SK-N-SH treated with all-trans-retinoic acid at 6 μM for 48 hours (cell line): Measurements from ENCODE around the gene MFAP4.

Source experiments
- ATAC-seq: fragments of 200-7000 bp; cut with Tn5 transposase; 3 replicates; pipeline ENCODE4 v1.9.1; 2020; ENCODE audit warnings: mild to moderate bottlenecking, moderate library complexity
- ARNTL ChIP-seq: fragments of 450-650 bp; formaldehyde crosslinking; IDR thresholded peaks from 2 replicates; pipeline ENCODE4 v1.5.0; 2020; ENCODE audit warnings: low read depth, mild to moderate bottlenecking, moderate library complexity, borderline replicate concordance
- BACH2 ChIP-seq: fragments of 250-450 bp; sonication (Bioruptor Pico); IDR thresholded peaks from 2 replicates; pipeline ENCODE4 v1.9.0; 2021; ENCODE audit warnings: mild to moderate bottlenecking, borderline replicate concordance
- CSDC2 ChIP-seq: fragments of 250-450 bp; sonication (Bioruptor Pico); IDR thresholded peaks from 2 replicates; pipeline ENCODE4 v1.5.0; 2020; ENCODE audit warnings: mild to moderate bottlenecking, moderate library complexity
- ESRRG ChIP-seq: fragments of 250-450 bp; sonication (Bioruptor Pico); IDR thresholded peaks from 2 replicates; pipeline ENCODE4 v1.6.1; 2021; ENCODE audit warnings: mild to moderate bottlenecking
- GLIS3 ChIP-seq: fragments of 250-450 bp; sonication (Bioruptor Pico); IDR thresholded peaks from 2 replicates; pipeline ENCODE4 v1.5.0; 2020; ENCODE audit warnings: mild to moderate bottlenecking, moderate library complexity
- ISL1 ChIP-seq: fragments of 250-450 bp; sonication (Bioruptor Pico); IDR thresholded peaks from 2 replicates; pipeline ENCODE4 v2.1.2; 2022; ENCODE audit warnings: mild to moderate bottlenecking, moderate library complexity
- OSR1 ChIP-seq: fragments of 250-450 bp; sonication (Bioruptor Pico); IDR thresholded peaks from 2 replicates; pipeline ENCODE4 v1.8.0; 2022; ENCODE audit warnings: moderate library complexity, mild to moderate bottlenecking, inconsistent platforms
- PPARA ChIP-seq: fragments of 250-450 bp; sonication (Bioruptor Pico); IDR thresholded peaks from 2 replicates; pipeline ENCODE4 v1.5.0; 2020; ENCODE audit warnings: mild to moderate bottlenecking, borderline replicate concordance
- RARB ChIP-seq: fragments of 250-450 bp; sonication (Bioruptor Pico); IDR thresholded peaks from 2 replicates; pipeline ENCODE4 v1.8.0; 2021; ENCODE audit warnings: mild to moderate bottlenecking, moderate library complexity
- SNAI2 ChIP-seq: fragments of 250-450 bp; sonication (Bioruptor Pico); IDR thresholded peaks from 2 replicates; pipeline ENCODE4 v1.5.0; 2020; ENCODE audit warnings: mild to moderate bottlenecking, moderate library complexity
- TCF4 ChIP-seq: fragments of 250-450 bp; sonication (Bioruptor Pico); IDR thresholded peaks from 2 replicates; pipeline ENCODE4 v1.8.0; 2021; ENCODE audit warnings: mild to moderate bottlenecking, moderate library complexity, borderline replicate concordance
- TOX ChIP-seq: fragments of 250-450 bp; sonication (Bioruptor Pico); IDR thresholded peaks from 2 replicates; pipeline ENCODE4 v1.8.0; 2021; ENCODE audit warnings: mild to moderate bottlenecking, moderate library complexity, borderline replicate concordance
- ZC3H10 ChIP-seq: fragments of 250-450 bp; sonication (Bioruptor Pico); IDR thresholded peaks from 2 replicates; pipeline ENCODE4 v1.5.1; 2021; ENCODE audit warnings: mild to moderate bottlenecking, moderate library complexity
- ZFP3 ChIP-seq: fragments of 250-450 bp; sonication (Bioruptor Pico); IDR thresholded peaks from 2 replicates; pipeline ENCODE4 v1.5.0; 2020; ENCODE audit warnings: mild to moderate bottlenecking, moderate library complexity
- ZFP30 ChIP-seq: fragments of 450-650 bp; formaldehyde crosslinking; IDR thresholded peaks from 2 replicates; pipeline ENCODE4 v1.5.0; 2022; ENCODE audit warnings: mild to moderate bottlenecking, moderate library complexity
- ZNF565 ChIP-seq: fragments of 450-650 bp; formaldehyde crosslinking; conservative IDR thresholded peaks from 2 replicates; pipeline ENCODE4 v1.5.0; 2020; ENCODE audit warnings: low read depth, mild to moderate bottlenecking, moderate library complexity
- ZNF70 ChIP-seq: fragments of 450-650 bp; formaldehyde crosslinking; IDR thresholded peaks from 2 replicates; pipeline ENCODE4 v1.5.0; 2020; ENCODE audit warnings: mild to moderate bottlenecking, moderate library complexity
- ZNF8 ChIP-seq: fragments of 450-650 bp; formaldehyde crosslinking; IDR thresholded peaks from 2 replicates; pipeline ENCODE4 v1.5.0; 2020; ENCODE audit warnings: mild to moderate bottlenecking, moderate library complexity
- TF ChIP-seq, protein P1 (sequence below): fragments of 250-450 bp; sonication (Bioruptor Pico); IDR thresholded peaks from 2 replicates; pipeline ENCODE4 v1.8.0; 2021; ENCODE audit warnings: low read depth, mild to moderate bottlenecking, moderate library complexity, borderline replicate concordance
- TF ChIP-seq, protein P2 (sequence below): fragments of 250-450 bp; sonication (Bioruptor Pico); IDR thresholded peaks from 2 replicates; pipeline ENCODE4 v1.5.1; 2021; ENCODE audit warnings: mild to moderate bottlenecking, moderate library complexity
- TF ChIP-seq, protein P3 (sequence below): fragments of 250-450 bp; sonication (Bioruptor Pico); IDR thresholded peaks from 2 replicates; pipeline ENCODE4 v1.5.1; 2020; ENCODE audit warnings: low read depth, mild to moderate bottlenecking, moderate library complexity
- TF ChIP-seq, protein P4 (sequence below): fragments of 250-450 bp; sonication (Bioruptor Pico); IDR thresholded peaks from 2 replicates; pipeline ENCODE4 v1.8.0; 2020; ENCODE audit warnings: mild to moderate bottlenecking, moderate library complexity, borderline replicate concordance

MFAP4 gene

DNA sequence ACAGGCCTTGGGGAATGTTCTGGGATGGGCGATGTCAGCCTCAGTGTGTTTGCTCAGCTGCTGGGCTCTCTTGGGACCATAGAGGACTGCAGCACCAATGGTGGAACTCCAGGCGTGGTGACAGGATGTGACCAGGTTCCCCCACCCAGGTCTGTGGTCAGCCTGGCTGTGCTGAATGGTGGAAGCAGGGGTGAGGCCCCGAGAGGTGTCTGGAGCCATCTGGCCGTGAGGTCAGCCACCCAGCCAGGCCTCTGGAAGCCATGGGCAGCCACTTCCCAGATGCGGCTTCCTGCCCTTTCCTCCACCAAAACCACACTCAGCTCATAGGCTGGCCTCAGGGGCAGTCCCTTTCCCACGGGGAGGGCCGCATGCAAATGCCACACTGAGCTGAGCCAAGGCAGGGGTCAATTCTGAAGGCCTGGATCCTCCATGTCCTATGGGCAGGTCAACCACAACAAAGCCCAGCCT, 16.5 kb downstream of the MFAP4 start (continued):
- TF ChIP-seq, protein P1, sequence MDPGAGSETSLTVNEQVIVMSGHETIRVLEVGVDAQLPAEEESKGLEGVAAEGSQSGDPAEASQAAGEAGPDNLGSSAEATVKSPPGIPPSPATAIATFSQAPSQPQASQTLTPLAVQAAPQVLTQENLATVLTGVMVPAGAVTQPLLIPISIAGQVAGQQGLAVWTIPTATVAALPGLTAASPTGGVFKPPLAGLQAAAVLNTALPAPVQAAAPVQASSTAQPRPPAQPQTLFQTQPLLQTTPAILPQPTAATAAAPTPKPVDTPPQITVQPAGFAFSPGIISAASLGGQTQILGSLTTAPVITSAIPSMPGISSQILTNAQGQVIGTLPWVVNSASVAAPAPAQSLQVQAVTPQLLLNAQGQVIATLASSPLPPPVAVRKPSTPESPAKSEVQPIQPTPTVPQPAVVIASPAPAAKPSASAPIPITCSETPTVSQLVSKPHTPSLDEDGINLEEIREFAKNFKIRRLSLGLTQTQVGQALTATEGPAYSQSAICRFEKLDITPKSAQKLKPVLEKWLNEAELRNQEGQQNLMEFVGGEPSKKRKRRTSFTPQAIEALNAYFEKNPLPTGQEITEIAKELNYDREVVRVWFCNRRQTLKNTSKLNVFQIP (CRISPR knock-in tag): no peak
- TF ChIP-seq ESRRG (CRISPR knock-in tag): no peak

DNA sequence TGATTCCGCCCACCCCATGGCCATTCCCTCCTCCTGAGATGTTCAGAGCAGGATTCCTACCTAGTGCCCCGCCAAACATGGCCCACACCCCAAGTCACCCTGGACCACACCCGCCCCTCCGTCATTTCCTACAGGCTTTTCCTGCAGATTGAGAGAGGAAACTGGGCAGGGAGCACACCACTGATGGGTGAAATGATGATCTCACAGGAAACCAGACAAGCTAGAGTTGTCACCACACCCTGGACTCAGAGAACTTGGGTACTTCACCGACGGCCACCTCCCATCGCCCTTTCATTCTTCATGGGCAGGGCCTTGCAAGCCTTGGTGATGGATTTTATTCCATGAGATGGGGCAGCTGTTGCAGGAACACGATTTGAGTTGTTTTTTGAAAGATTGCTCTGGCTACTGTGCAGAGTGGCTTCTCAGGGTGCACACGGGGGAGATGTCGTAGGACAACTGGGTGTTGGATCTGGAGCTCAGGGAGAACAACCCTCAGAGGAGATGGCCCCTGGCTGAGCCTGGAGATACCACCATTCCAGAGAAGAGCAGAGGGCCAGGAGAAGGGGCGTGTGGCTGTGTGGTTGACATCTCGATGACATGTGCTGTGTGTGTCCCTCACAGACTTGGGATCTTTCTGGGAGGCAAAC, 17.0 kb downstream of the MFAP4 start:
- TF ChIP-seq, protein P1 (CRISPR knock-in tag): no peak
- TF ChIP-seq GLIS3 (CRISPR knock-in tag): no peak
- no peak for TF ChIP-seq OSR1 (CRISPR knock-in tag)
- TF ChIP-seq, protein P2, sequence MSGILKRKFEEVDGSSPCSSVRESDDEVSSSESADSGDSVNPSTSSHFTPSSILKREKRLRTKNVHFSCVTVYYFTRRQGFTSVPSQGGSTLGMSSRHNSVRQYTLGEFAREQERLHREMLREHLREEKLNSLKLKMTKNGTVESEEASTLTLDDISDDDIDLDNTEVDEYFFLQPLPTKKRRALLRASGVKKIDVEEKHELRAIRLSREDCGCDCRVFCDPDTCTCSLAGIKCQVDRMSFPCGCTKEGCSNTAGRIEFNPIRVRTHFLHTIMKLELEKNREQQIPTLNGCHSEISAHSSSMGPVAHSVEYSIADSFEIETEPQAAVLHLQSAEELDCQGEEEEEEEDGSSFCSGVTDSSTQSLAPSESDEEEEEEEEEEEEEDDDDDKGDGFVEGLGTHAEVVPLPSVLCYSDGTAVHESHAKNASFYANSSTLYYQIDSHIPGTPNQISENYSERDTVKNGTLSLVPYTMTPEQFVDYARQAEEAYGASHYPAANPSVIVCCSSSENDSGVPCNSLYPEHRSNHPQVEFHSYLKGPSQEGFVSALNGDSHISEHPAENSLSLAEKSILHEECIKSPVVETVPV (CRISPR knock-in tag): no peak
- no peak for TF ChIP-seq CSDC2 (CRISPR knock-in tag)
- TF ChIP-seq ZFP3 (CRISPR knock-in tag): no peak
- TF ChIP-seq ARNTL: no peak
- no peak for TF ChIP-seq ZNF8 (CRISPR knock-in tag)
- TF ChIP-seq, protein P3, sequence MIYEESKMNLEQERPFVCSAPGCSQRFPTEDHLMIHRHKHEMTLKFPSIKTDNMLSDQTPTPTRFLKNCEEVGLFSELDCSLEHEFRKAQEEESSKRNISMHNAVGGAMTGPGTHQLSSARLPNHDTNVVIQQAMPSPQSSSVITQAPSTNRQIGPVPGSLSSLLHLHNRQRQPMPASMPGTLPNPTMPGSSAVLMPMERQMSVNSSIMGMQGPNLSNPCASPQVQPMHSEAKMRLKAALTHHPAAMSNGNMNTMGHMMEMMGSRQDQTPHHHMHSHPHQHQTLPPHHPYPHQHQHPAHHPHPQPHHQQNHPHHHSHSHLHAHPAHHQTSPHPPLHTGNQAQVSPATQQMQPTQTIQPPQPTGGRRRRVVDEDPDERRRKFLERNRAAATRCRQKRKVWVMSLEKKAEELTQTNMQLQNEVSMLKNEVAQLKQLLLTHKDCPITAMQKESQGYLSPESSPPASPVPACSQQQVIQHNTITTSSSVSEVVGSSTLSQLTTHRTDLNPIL (CRISPR knock-in tag): no peak
- TF ChIP-seq TOX (CRISPR knock-in tag): no peak
- no peak for TF ChIP-seq ZNF70 (CRISPR knock-in tag)
- no peak for TF ChIP-seq ISL1 (CRISPR knock-in tag)
- TF ChIP-seq ZFP30 (CRISPR knock-in tag): no peak
- TF ChIP-seq ZNF565 (CRISPR knock-in tag): no peak
- TF ChIP-seq SNAI2 (CRISPR knock-in tag): no peak
- TF ChIP-seq, all 23 proteins: peak for 0
- ATAC-seq: no peak

DNA sequence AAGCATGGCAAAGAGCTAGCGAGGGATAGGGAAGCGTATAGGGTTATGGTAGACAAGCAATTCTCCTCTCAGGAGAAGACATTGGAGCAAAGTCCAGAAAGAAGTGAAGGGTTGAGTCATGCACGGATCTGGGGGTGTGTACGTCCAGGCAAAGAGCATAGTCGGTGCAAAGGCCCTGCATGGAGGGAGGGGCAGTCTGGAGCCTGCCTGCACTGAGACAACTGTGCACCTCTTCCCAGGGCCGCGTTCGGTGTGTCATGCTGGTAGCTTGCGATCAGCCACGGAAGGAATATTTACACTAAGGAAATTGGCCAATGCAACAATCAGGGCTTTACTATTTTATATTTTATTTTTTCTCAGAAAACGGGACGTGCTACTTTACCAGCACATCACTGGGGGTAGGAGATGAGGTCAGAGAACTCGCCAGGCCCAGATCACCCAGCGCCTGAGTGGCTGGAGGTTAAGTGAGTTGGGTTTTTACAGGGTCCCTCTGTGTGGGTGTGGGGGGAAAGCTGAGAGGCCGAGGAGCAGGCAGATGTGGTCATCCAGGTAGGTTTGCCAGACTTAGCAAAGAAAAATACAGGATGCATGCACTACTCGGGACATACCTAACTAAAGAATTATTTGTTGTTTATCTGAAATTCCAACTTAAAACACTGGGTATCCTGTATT, 17.7 kb downstream of the MFAP4 start:
- ATAC-seq: no peak
- TF ChIP-seq RARB (CRISPR knock-in tag): no peak
- TF ChIP-seq BACH2 (CRISPR knock-in tag): no peak
- no peak for TF ChIP-seq PPARA (CRISPR knock-in tag)
- TF ChIP-seq ISL1 (CRISPR knock-in tag): no peak
- no peak for TF ChIP-seq ARNTL
- TF ChIP-seq ZC3H10: no peak
- no peak for TF ChIP-seq ESRRG (CRISPR knock-in tag)
- TF ChIP-seq ZFP3 (CRISPR knock-in tag): no peak
- TF ChIP-seq SNAI2 (CRISPR knock-in tag): no peak
- TF ChIP-seq, protein P4, sequence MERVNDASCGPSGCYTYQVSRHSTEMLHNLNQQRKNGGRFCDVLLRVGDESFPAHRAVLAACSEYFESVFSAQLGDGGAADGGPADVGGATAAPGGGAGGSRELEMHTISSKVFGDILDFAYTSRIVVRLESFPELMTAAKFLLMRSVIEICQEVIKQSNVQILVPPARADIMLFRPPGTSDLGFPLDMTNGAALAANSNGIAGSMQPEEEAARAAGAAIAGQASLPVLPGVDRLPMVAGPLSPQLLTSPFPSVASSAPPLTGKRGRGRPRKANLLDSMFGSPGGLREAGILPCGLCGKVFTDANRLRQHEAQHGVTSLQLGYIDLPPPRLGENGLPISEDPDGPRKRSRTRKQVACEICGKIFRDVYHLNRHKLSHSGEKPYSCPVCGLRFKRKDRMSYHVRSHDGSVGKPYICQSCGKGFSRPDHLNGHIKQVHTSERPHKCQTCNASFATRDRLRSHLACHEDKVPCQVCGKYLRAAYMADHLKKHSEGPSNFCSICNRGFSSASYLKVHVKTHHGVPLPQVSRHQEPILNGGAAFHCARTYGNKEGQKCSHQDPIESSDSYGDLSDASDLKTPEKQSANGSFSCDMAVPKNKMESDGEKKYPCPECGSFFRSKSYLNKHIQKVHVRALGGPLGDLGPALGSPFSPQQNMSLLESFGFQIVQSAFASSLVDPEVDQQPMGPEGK: no peak
- TF ChIP-seq, protein P3 (CRISPR knock-in tag): no peak
- no peak for TF ChIP-seq TOX (CRISPR knock-in tag)
- no peak for TF ChIP-seq CSDC2 (CRISPR knock-in tag)
- TF ChIP-seq, protein P2 (CRISPR knock-in tag): no peak
- no peak for TF ChIP-seq GLIS3 (CRISPR knock-in tag)
- TF ChIP-seq TCF4 (CRISPR knock-in tag): no peak
- no peak for TF ChIP-seq ZNF8 (CRISPR knock-in tag)
- TF ChIP-seq OSR1 (CRISPR knock-in tag): no peak
